CD4-positive, alpha-beta T cell treated with Interleukin-2 at 100 ng/mL for 4 hours (primary cell): ENCODE measurements around the gene CCNI2.

Source experiments
- DNase-seq: peaks from one replicate; pipeline ENCODE4 v3.0.0-alpha.2; 2020; ENCODE audit warnings: low spot score

The CCNI2 gene

GRCh38 chr5:132765311-132766019 lies 18.2 kb downstream of the CCNI2 start:
- no peak for DNase-seq

- no peak for DNase-seq
Measured at GRCh38 chr5:132766020-132766805, 19.0 kb downstream of the CCNI2 start.

- DNase-seq = no peak
Measured at GRCh38 chr5:132766806-132767055, 19.5 kb downstream of the CCNI2 start.

GRCh38 chr5:132767150-132767549 lies 19.9 kb downstream of the CCNI2 start:
- no peak for DNase-seq

GRCh38 chr5:132768485-132768868 lies 21.3 kb downstream of the CCNI2 start:
- DNase-seq = no peak

- DNase-seq = no peak
Measured at GRCh38 chr5:132770476-132771159, 23.4 kb downstream of the CCNI2 start.

GRCh38 chr5:132771503-132771998 lies 24.3 kb downstream of the CCNI2 start:
- no peak for DNase-seq

GRCh38 chr5:132772291-132773070 lies 25.3 kb downstream of the CCNI2 start:
- no peak for DNase-seq

GRCh38 chr5:132773114-132773513 lies 25.9 kb downstream of the CCNI2 start:
- DNase-seq = no peak

- DNase-seq = no peak
Measured at GRCh38 chr5:132773601-132774355, 26.6 kb downstream of the CCNI2 start.

GRCh38 chr5:132774406-132774805 lies 27.2 kb downstream of the CCNI2 start:
- DNase-seq = no peak

- no peak for DNase-seq
Measured at GRCh38 chr5:132774896-132775295, 27.7 kb downstream of the CCNI2 start.

- no peak for DNase-seq
Measured at GRCh38 chr5:132775476-132775961, 28.3 kb downstream of the CCNI2 start.

GRCh38 chr5:132776131-132776937 lies 29.1 kb downstream of the CCNI2 start:
- no peak for DNase-seq

GRCh38 chr5:132776938-132777208 lies 29.6 kb downstream of the CCNI2 start:
- DNase-seq = no peak

- peak; percentile 32 for DNase-seq
Measured at GRCh38 chr5:132777209-132778069, 30.2 kb downstream of the CCNI2 start, which contains the start of gene SEPTIN8. SEPTIN8 (minus strand) TSS chr5:132777239; CDS start chr5:132777137, 102 bp downstream.

GRCh38 chr5:132778129-132778528 lies 30.9 kb downstream of the CCNI2 start:
- DNase-seq = no peak

- no peak for DNase-seq
Measured at GRCh38 chr5:132778856-132779255, 31.6 kb downstream of the CCNI2 start.

- no peak for DNase-seq
Measured at GRCh38 chr5:132779961-132780360, 32.7 kb downstream of the CCNI2 start.

- DNase-seq = no peak
Measured at GRCh38 chr5:132780577-132780976, 33.4 kb downstream of the CCNI2 start.
